Neuronal stem cell (in vitro differentiated cells): Measurements from ENCODE around the gene PPAN.

Experiments
- DNase-seq: peaks from one replicate; pipeline ENCODE4 v3.0.0-alpha.2; 2013; ENCODE audit warnings: low spot score
- H2AFZ ChIP-seq: one replicate; pipeline ENCODE4 v1.6.1; 2013; ENCODE audit warnings: mild to moderate bottlenecking, low read length, inconsistent platforms
- H2AK5ac ChIP-seq: 2 replicates; pipeline ENCODE4 v1.6.1; 2013; ENCODE audit warnings: low read depth, mild to moderate bottlenecking, inconsistent platforms, low read length, moderate library complexity, mixed read lengths
- H2BK120ac ChIP-seq: 2 replicates; pipeline ENCODE4 v1.6.1; 2013; ENCODE audit warnings: low read depth, mild to moderate bottlenecking, inconsistent platforms, low read length, moderate library complexity, mixed read lengths
- H2BK12ac ChIP-seq: one replicate; pipeline ENCODE4 v1.6.1; 2013; ENCODE audit warnings: low read length, inconsistent platforms
- H2BK15ac ChIP-seq: 2 replicates; pipeline ENCODE4 v1.6.1; 2013; ENCODE audit warnings: mild to moderate bottlenecking, low read length, inconsistent platforms, mixed read lengths
- H2BK5ac ChIP-seq: one replicate; pipeline ENCODE4 v1.6.1; 2013; ENCODE audit warnings: inconsistent platforms, mild to moderate bottlenecking, low read length, moderate library complexity
- H3K14ac ChIP-seq: one replicate; pipeline ENCODE4 v1.6.1; 2013; ENCODE audit warnings: low read length, inconsistent platforms
- H3K18ac ChIP-seq: 2 replicates; pipeline ENCODE4 v1.6.1; 2013; ENCODE audit warnings: low read length, inconsistent platforms
- H3K23ac ChIP-seq: 2 replicates; pipeline ENCODE4 v1.6.1; 2013; ENCODE audit warnings: low read depth, mild to moderate bottlenecking, mixed read lengths, low read length, inconsistent platforms; ENCODE audit not compliant: poor library complexity
- H3K27ac ChIP-seq: replicated peaks from 3 replicates; pipeline ENCODE4 v1.5.1; 2013; ENCODE audit warnings: low read length, inconsistent platforms
- H3K27me3 ChIP-seq, 3 experiments: 2 replicates each; pipeline ENCODE4 v1.6.1; 2013; ENCODE audit warnings: low read length in 3 of 3, mild to moderate bottlenecking in 2 of 3, inconsistent platforms in 1 of 3, low read depth in 1 of 3, mixed read lengths in 1 of 3, moderate library complexity in 1 of 3; ENCODE audit not compliant: control insufficient read depth in 3 of 3, insufficient read depth in 3 of 3
- H3K36me3 ChIP-seq, 2 donors: replicated peaks in 1 of 2; 2 replicates each; pipeline ENCODE4 v1.6.1; 2013; ENCODE audit warnings: low read length in 2 of 2; ENCODE audit not compliant: control insufficient read depth in 2 of 2, insufficient read depth in 2 of 2
- H3K4ac ChIP-seq: 2 replicates; pipeline ENCODE4 v1.6.1; 2013; ENCODE audit warnings: inconsistent platforms, mild to moderate bottlenecking, low read length, moderate library complexity
- H3K4me1 ChIP-seq, 2 donors: 1 replicate in 1 of 2; 2 replicates in 1 of 2; pipeline ENCODE4 v1.6.1; 2013; ENCODE audit warnings: low read length in 2 of 2, low read depth in 1 of 2; ENCODE audit not compliant: control insufficient read depth in 2 of 2, insufficient read depth in 1 of 2
- H3K4me2 ChIP-seq: one replicate; pipeline ENCODE4 v1.6.1; 2013; ENCODE audit warnings: mild to moderate bottlenecking, low read length, inconsistent platforms; ENCODE audit not compliant: insufficient read depth, poor library complexity, severe bottlenecking
- H3K4me3 ChIP-seq, 2 donors: 2 replicates each; pipeline ENCODE4 v1.5.1; 2013; ENCODE audit warnings: low read length in 2 of 2, mild to moderate bottlenecking in 2 of 2, inconsistent platforms in 1 of 2, moderate library complexity in 1 of 2
- H3K79me1 ChIP-seq: one replicate; pipeline ENCODE4 v1.6.1; 2013; ENCODE audit warnings: low read depth, mild to moderate bottlenecking, inconsistent platforms, low read length, moderate library complexity
- H3K9ac ChIP-seq: one replicate; pipeline ENCODE4 v1.6.1; 2013; ENCODE audit warnings: mild to moderate bottlenecking, low read depth, low read length, inconsistent platforms; ENCODE audit not compliant: poor library complexity
- H3K9me3 ChIP-seq, 2 donors: replicated peaks in 1 of 2; 2 replicates each; pipeline versions ENCODE3 to v1.6.1; 2013; ENCODE audit warnings: low read length in 2 of 2, mild to moderate bottlenecking in 2 of 2, inconsistent platforms in 1 of 2, low read depth in 1 of 2, mixed read lengths in 1 of 2, moderate library complexity in 1 of 2; ENCODE audit not compliant: control insufficient read depth in 2 of 2, insufficient read depth in 1 of 2
- H4K8ac ChIP-seq: one replicate; pipeline ENCODE4 v1.6.1; 2013; ENCODE audit warnings: low read depth, mild to moderate bottlenecking, inconsistent platforms, low read length, moderate library complexity
- H4K91ac ChIP-seq: one replicate; pipeline ENCODE4 v1.6.1; 2013; ENCODE audit warnings: low read length, low read depth, mild to moderate bottlenecking, inconsistent platforms; ENCODE audit not compliant: poor library complexity
- WGBS, 2 donors: extraction: QIAGEN DNeasy Blood & Tissue Kit; methylation state at CpG; one replicate each; pipeline ENCODE4 v1.1.7; 2013; ENCODE audit warnings: missing lambda C conversion rate in 2 of 2, mixed read lengths in 1 of 2; ENCODE audit not compliant: insufficient read length in 2 of 2, insufficient replicate concordance in 1 of 2; ENCODE audit errors: extremely low coverage in 2 of 2; 5-methylcytosine and 5-hydroxymethylcytosine counted together

PPAN gene

DNA sequence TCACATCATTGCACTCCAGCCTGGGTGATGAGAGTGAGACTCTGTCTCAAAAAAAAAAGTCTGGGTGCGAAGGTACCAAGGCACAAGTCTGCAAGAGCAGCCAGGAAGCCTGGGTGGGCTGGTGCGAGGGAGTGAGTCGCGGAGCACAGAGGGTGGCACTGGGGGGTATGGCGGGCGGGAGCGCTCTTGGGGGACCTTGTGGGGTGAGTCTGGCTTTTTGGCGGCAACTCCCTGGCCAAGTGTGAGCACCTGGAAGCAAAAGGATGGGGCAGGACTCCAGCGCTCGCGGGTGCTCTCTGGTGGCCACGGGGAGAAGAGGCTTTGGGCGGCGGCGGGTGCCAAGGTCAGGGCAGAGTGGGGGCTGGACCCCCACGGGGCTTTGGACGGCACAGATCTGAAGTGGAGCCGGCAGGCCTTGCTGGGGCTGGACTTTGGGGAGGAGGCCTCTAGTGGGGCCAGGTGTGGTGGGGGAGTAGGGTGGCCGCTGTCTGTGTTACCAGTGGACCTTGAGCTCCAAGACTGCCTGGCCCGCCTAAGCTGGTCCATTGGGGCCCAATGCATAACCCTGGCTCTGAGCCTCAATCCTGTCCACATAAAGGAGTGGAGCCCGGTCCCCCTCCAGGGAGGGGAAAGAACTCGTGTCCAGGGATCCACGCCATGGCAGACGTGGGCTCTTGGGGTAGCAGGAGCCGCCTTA lies 6.9 kb downstream of the PPAN start:
- no peak overlapping the region for H3K9ac ChIP-seq
- no peak overlapping the region for H2AFZ ChIP-seq
- H3K23ac ChIP-seq, result peak overlapping the region; percentile 55
- peaks cover 17% of the 10 kb centered on the region for H3K79me1 ChIP-seq
- H2BK5ac ChIP-seq, result no peak overlapping the region
- H2BK15ac ChIP-seq, result no peak overlapping the region
- peaks cover 65 to 89% of the 10 kb centered on the region in 2 donors for H3K36me3 ChIP-seq
- no peak overlapping the region for H3K4me2 ChIP-seq
- H3K14ac ChIP-seq, result no peak overlapping the region
- H3K27me3 ChIP-seq, result no peaks in the 10 kb centered on the region
- H2AK5ac ChIP-seq, result no peak overlapping the region
- H4K91ac ChIP-seq, result no peak overlapping the region
- no peak for DNase-seq
- WGBS, 2 donors, result no CpG with 5 or more reads among the region's 25 CpGs
- H3K4me1 ChIP-seq, result no peaks in the 10 kb centered on the region
- H2BK12ac ChIP-seq, result no peak overlapping the region
- H3K9me3 ChIP-seq, result no peaks in the 10 kb centered on the region
- no peak overlapping the region for H3K4me3 ChIP-seq
- H4K8ac ChIP-seq, result no peak overlapping the region
- H3K4ac ChIP-seq, result no peak overlapping the region
- H3K27ac ChIP-seq, result no peak overlapping the region
- no peak overlapping the region for H2BK120ac ChIP-seq
- H3K18ac ChIP-seq, result no peak overlapping the region

DNA sequence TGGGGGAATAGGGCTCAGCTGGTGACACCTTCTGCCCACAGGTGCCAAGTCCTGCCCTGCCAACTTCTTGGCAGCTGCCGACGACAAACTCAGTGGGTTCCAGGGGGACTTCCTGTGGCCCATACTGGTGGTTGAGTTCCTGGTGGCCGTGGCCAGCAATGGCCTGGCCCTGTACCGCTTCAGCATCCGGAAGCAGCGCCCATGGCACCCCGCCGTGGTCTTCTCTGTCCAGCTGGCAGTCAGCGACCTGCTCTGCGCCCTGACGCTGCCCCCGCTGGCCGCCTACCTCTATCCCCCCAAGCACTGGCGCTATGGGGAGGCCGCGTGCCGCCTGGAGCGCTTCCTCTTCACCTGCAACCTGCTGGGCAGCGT lies 7.4 kb downstream of the PPAN start:
- Histone ChIP-seq H3K4me2 (no peak overlapping the region), H3K14ac (no peak overlapping the region), H2BK15ac (no peak overlapping the region), H2BK12ac (no peak overlapping the region), H3K23ac (peak overlapping the region; percentile 85), H3K9ac (no peak overlapping the region), H3K27me3 (no peaks in the 10 kb centered on the region), H3K18ac (no peak overlapping the region), H3K9me3 (no peaks in the 10 kb centered on the region), H3K27ac (no peak overlapping the region), H3K4ac (no peak overlapping the region), H3K79me1 (peaks cover 17% of the 10 kb centered on the region), H2AK5ac (no peak overlapping the region), H2BK120ac (no peak overlapping the region), H3K4me3 (no peak overlapping the region), H4K8ac (no peak overlapping the region), H2AFZ (no peak overlapping the region), H2BK5ac (no peak overlapping the region), H3K36me3 (peaks cover 60 to 89% of the 10 kb centered on the region in 2 donors), H3K4me1 (no peaks in the 10 kb centered on the region), H4K91ac (no peak overlapping the region)
- no CpG with 5 or more reads among the region's 19 CpGs for WGBS, 2 donors
- DNase-seq, result no peak

DNA sequence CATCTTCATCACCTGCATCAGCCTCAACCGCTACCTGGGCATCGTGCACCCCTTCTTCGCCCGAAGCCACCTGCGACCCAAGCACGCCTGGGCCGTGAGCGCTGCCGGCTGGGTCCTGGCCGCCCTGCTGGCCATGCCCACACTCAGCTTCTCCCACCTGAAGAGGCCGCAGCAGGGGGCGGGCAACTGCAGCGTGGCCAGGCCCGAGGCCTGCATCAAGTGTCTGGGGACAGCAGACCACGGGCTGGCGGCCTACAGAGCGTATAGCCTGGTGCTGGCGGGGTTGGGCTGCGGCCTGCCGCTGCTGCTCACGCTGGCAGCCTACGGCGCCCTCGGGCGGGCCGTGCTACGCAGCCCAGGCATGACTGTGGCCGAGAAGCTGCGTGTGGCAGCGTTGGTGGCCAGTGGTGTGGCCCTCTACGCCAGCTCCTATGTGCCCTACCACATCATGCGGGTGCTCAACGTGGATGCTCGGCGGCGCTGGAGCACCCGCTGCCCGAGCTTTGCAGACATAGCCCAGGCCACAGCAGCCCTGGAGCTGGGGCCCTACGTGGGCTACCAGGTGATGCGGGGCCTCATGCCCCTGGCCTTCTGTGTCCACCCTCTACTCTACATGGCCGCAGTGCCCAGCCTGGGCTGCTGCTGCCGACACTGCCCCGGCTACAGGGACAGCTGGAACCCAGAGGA lies 7.9 kb downstream of the PPAN start:
- H2BK5ac ChIP-seq, result peak overlapping the region; percentile 11
- H3K18ac ChIP-seq, result no peak overlapping the region
- H3K4me1 ChIP-seq, result peaks cover 4% of the 10 kb centered on the region in 2 donors
- H3K9ac ChIP-seq, result no peak overlapping the region
- peak overlapping the region; percentile 56 for H3K14ac ChIP-seq
- H2BK12ac ChIP-seq, result peak overlapping the region; percentile 41
- H3K27ac ChIP-seq, result no peak overlapping the region
- no peak overlapping the region for H4K8ac ChIP-seq
- DNase-seq, result no peak
- H3K9me3 ChIP-seq, result no peaks in the 10 kb centered on the region
- no peak overlapping the region for H2AFZ ChIP-seq
- H2BK120ac ChIP-seq, result no peak overlapping the region
- peak overlapping the region; percentile 11 for H3K4ac ChIP-seq
- H4K91ac ChIP-seq, result no peak overlapping the region
- H3K27me3 ChIP-seq, result no peaks in the 10 kb centered on the region
- no peak overlapping the region for H2AK5ac ChIP-seq
- H3K79me1 ChIP-seq, result peaks cover 22% of the 10 kb centered on the region
- H2BK15ac ChIP-seq, result no peak overlapping the region
- H3K4me3 ChIP-seq, result no peak overlapping the region
- WGBS, 2 donors, result no CpG with 5 or more reads among the region's 43 CpGs
- peak overlapping the region; percentile 85 for H3K23ac ChIP-seq
- no peak overlapping the region for H3K4me2 ChIP-seq
- peaks cover 62 to 88% of the 10 kb centered on the region in 2 donors for H3K36me3 ChIP-seq

DNA sequence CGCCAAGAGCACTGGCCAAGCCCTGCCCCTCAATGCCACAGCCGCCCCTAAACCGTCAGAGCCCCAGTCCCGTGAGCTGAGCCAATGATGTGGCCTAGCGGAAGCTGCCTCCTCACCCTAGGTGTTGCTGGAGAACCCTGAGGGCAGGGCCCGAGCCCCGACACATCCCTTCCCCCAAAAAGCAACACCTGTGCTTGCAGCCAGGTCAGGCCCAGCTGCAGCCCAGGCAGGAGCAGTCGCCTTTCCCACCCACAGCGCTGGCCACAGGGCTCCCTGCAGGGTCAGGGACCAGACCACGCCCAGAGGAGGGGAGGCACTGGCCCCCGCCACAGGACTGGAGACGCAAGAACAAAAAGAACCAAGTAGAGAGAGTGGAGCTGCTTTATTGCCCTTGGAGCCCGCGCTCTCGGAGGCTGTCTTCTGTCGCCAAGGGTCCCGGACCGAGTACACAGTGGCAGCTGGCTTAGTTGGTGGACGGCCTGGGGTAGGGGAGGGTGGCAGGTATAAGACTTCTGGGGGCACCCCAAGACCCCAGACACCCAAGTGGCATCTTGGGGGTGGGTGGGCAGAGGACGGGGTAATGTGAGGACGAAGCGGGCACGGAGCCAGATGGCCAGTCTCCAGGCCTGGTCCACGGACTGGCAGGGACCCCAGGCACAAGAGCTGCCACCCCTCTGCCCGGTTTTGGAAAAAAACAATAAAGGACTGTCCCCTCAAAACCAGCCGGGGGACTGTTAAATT lies 8.7 kb downstream of the PPAN start:
- no peak overlapping the region for H4K8ac ChIP-seq
- no peak overlapping the region for H2BK15ac ChIP-seq
- H3K9ac ChIP-seq, result no peak overlapping the region
- H2BK12ac ChIP-seq, result no peak overlapping the region
- no peaks in the 10 kb centered on the region for H3K27me3 ChIP-seq
- peaks cover 21% of the 10 kb centered on the region for H3K79me1 ChIP-seq
- H3K36me3 ChIP-seq, result peaks cover 55 to 81% of the 10 kb centered on the region in 2 donors
- peak overlapping the region; percentile 11 for H2BK5ac ChIP-seq
- H3K18ac ChIP-seq, result no peak overlapping the region
- no peak overlapping the region for H4K91ac ChIP-seq
- no peaks in the 10 kb centered on the region for H3K9me3 ChIP-seq
- no peak overlapping the region for H3K4me2 ChIP-seq
- H3K23ac ChIP-seq, result peak overlapping the region; percentile 85
- H3K14ac ChIP-seq, result peak overlapping the region; percentile 56
- H3K4me3 ChIP-seq, result no peak overlapping the region
- H2AFZ ChIP-seq, result no peak overlapping the region
- no peak for DNase-seq
- no peak overlapping the region for H3K27ac ChIP-seq
- H2AK5ac ChIP-seq, result no peak overlapping the region
- no peak overlapping the region for H3K4ac ChIP-seq
- WGBS, 2 donors, result no CpG with 5 or more reads among the region's 26 CpGs
- H2BK120ac ChIP-seq, result no peak overlapping the region
- H3K4me1 ChIP-seq, result peaks cover 6 to 8% of the 10 kb centered on the region in 2 donors
